Measurements from ENCODE around the gene ASB1.

Gene ASB1

DNA sequence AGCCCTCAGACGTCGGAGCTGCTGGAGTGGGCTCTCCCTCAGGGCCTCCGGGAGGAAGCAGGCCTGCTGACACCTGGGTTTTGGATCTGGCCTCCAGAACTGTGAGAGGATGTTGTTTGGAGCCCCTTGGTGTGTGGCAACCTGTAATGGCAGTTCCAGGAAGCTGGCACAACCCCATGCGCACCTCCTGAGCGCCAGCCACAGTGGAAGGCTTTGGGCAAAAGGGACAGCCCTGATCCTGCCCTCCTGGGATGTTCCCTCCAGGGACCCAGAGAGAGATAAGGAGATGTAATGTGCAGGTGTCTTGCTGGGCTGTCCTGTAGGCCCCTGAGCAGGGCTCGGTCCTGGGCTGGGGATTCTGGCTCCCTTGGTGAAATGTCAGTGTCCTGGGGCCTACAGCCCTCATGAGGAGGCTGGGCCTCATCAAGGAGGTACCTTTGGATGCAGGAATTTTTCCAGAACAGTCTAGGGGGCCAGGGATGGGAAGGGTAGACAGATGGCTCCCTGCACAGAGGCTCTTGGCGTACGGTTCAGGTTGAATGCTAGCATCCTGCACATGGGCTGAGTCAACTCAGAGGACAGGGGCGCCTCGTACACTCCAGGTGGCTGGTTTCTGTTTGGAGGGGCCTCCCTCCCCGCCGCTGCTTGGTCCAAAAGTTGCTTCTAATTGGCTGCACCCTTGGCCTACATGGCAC, 61.1 kb downstream of the ASB1 start:
- H3K4me2 ChIP-seq (ENCODE audit: insufficient read depth, low read length, poor library complexity, severe bottlenecking), result no peak overlapping the region
- no peak for DNase-seq (ENCODE audit: low spot score)
- H3K9me3 ChIP-seq (replicated peaks in 1 of 2; ENCODE audit: control insufficient read depth in 2 of 2, insufficient read depth in 1 of 2, low read depth in 1 of 2, low read length in 2 of 2), result peaks cover 0 to 23% of the 10 kb centered on the region in 2 donors
- peaks cover 0 to 16% (median 0%) of the 10 kb centered on the region in 3 experiments for H3K27me3 ChIP-seq (ENCODE audit: control insufficient read depth in 3 of 3, insufficient read depth in 3 of 3, low read depth in 1 of 3, low read length in 3 of 3)
- WGBS, 2 donors (ENCODE audit: extremely low coverage in 2 of 2, insufficient read length in 2 of 2, insufficient replicate concordance in 1 of 2), result no CpG with 5 or more reads among the region's 12 CpGs
- H3K9ac ChIP-seq (ENCODE audit: low read depth, low read length, poor library complexity), result no peak overlapping the region
- peak overlapping the region; percentile 10 for H3K23ac ChIP-seq (ENCODE audit: low read depth, low read length, poor library complexity)
- peak overlapping the region; percentile 81 for H2AK5ac ChIP-seq (ENCODE audit: low read depth, low read length)
- no peak overlapping the region for H2BK15ac ChIP-seq (ENCODE audit: low read length)
- H3K18ac ChIP-seq (ENCODE audit: low read length), result peak overlapping the region; percentile 6
- H2BK12ac ChIP-seq (ENCODE audit: low read length), result no peak overlapping the region
- no peak overlapping the region for H3K4me3 ChIP-seq (ENCODE audit: low read length in 2 of 2)
- H3K79me1 ChIP-seq (ENCODE audit: low read depth, low read length), result peaks cover 13% of the 10 kb centered on the region
- H3K14ac ChIP-seq (ENCODE audit: low read length), result no peak overlapping the region
- H2AFZ ChIP-seq (ENCODE audit: low read length), result no peak overlapping the region
- peaks cover 11 to 19% of the 10 kb centered on the region in 2 donors for H3K4me1 ChIP-seq (ENCODE audit: control insufficient read depth in 2 of 2, insufficient read depth in 1 of 2, low read depth in 1 of 2, low read length in 2 of 2)
- H3K4ac ChIP-seq (ENCODE audit: low read length), result no peak overlapping the region
- H4K91ac ChIP-seq (ENCODE audit: low read depth, low read length, poor library complexity), result no peak overlapping the region
- H3K27ac ChIP-seq (replicated peaks; ENCODE audit: low read length), result no peak overlapping the region
- peaks cover 0 to 8% of the 10 kb centered on the region in 2 donors for H3K36me3 ChIP-seq (replicated peaks in 1 of 2; ENCODE audit: control insufficient read depth in 2 of 2, insufficient read depth in 2 of 2, low read length in 2 of 2)
- H4K8ac ChIP-seq (ENCODE audit: low read depth, low read length), result no peak overlapping the region
- no peak overlapping the region for H2BK120ac ChIP-seq (ENCODE audit: low read depth, low read length)
- H2BK5ac ChIP-seq (ENCODE audit: low read length), result no peak overlapping the region

- Histone ChIP-seq H3K18ac (ENCODE audit: low read length) (peak overlapping the region; percentile 6), H3K36me3 (replicated peaks in 1 of 2; ENCODE audit: control insufficient read depth in 2 of 2, insufficient read depth in 2 of 2, low read length in 2 of 2) (peaks cover 0 to 8% of the 10 kb centered on the region in 2 donors), H3K79me1 (ENCODE audit: low read depth, low read length) (peaks cover 13% of the 10 kb centered on the region), H3K23ac (ENCODE audit: low read depth, low read length, poor library complexity) (no peak overlapping the region), H3K27ac (replicated peaks; ENCODE audit: low read length) (no peak overlapping the region), H2BK5ac (ENCODE audit: low read length) (no peak overlapping the region), H2BK12ac (ENCODE audit: low read length) (no peak overlapping the region), H3K9ac (ENCODE audit: low read depth, low read length, poor library complexity) (no peak overlapping the region), H2BK15ac (ENCODE audit: low read length) (no peak overlapping the region), H3K4me3 (ENCODE audit: low read length in 2 of 2) (no peak overlapping the region), H2BK120ac (ENCODE audit: low read depth, low read length) (no peak overlapping the region), H2AFZ (ENCODE audit: low read length) (no peak overlapping the region), H3K14ac (ENCODE audit: low read length) (no peak overlapping the region), H2AK5ac (ENCODE audit: low read depth, low read length) (peak overlapping the region; percentile 81), H3K9me3 (replicated peaks in 1 of 2; ENCODE audit: control insufficient read depth in 2 of 2, insufficient read depth in 1 of 2, low read depth in 1 of 2, low read length in 2 of 2) (peaks cover 0 to 23% of the 10 kb centered on the region in 2 donors), H3K27me3 (ENCODE audit: control insufficient read depth in 3 of 3, insufficient read depth in 3 of 3, low read depth in 1 of 3, low read length in 3 of 3) (peaks cover 0 to 16% (median 0%) of the 10 kb centered on the region in 3 experiments), H3K4me1 (ENCODE audit: control insufficient read depth in 2 of 2, insufficient read depth in 1 of 2, low read depth in 1 of 2, low read length in 2 of 2) (peaks cover 15 to 21% of the 10 kb centered on the region in 2 donors), H4K91ac (ENCODE audit: low read depth, low read length, poor library complexity) (no peak overlapping the region), H3K4ac (ENCODE audit: low read length) (no peak overlapping the region), H4K8ac (ENCODE audit: low read depth, low read length) (no peak overlapping the region), H3K4me2 (ENCODE audit: insufficient read depth, low read length, poor library complexity, severe bottlenecking) (no peak overlapping the region)
- DNase-seq (ENCODE audit: low spot score), result no peak
- WGBS, 2 donors (ENCODE audit: extremely low coverage in 2 of 2, insufficient read length in 2 of 2, insufficient replicate concordance in 1 of 2), result no CpG with 5 or more reads among the region's 10 CpGs
These were observed 61.7 kb downstream of the ASB1 start for GRCh38 chr2:238488347-238488826.

DNA sequence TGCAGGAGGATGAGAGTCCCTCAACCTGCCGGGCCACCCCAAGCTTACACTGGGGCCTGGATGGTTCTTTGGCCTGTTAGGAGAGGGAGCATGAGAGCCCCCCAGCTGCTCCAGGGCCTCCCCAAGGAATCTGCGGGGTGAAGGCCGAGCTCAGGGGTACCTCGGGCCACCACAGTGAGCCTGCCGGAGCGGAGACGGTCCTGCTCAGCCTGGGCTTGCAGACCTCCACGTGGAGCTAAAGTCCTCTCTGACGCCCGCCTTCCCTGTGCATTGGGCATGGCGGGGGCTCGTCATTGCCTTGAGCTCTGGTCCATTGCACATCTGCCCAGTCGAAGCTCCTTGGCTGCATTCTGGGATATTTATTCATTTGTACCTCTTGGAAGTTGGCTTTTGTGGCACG, 62.7 kb downstream of the ASB1 start:
- H3K4ac ChIP-seq (ENCODE audit: low read length), result no peak overlapping the region
- H2BK12ac ChIP-seq (ENCODE audit: low read length), result no peak overlapping the region
- H3K4me3 ChIP-seq (ENCODE audit: low read length in 2 of 2), result no peak overlapping the region
- no peak overlapping the region for H3K23ac ChIP-seq (ENCODE audit: low read depth, low read length, poor library complexity)
- H3K9ac ChIP-seq (ENCODE audit: low read depth, low read length, poor library complexity), result no peak overlapping the region
- no peak overlapping the region for H3K27ac ChIP-seq (replicated peaks; ENCODE audit: low read length)
- H2BK120ac ChIP-seq (ENCODE audit: low read depth, low read length), result no peak overlapping the region
- H3K27me3 ChIP-seq (ENCODE audit: control insufficient read depth in 3 of 3, insufficient read depth in 3 of 3, low read depth in 1 of 3, low read length in 3 of 3), result peaks cover 0 to 16% (median 0%) of the 10 kb centered on the region in 3 experiments
- no peak overlapping the region for H3K14ac ChIP-seq (ENCODE audit: low read length)
- H4K8ac ChIP-seq (ENCODE audit: low read depth, low read length), result peak overlapping the region; percentile 5
- no peak for DNase-seq (ENCODE audit: low spot score)
- H3K18ac ChIP-seq (ENCODE audit: low read length), result no peak overlapping the region
- peaks cover 0 to 23% of the 10 kb centered on the region in 2 donors for H3K9me3 ChIP-seq (replicated peaks in 1 of 2; ENCODE audit: control insufficient read depth in 2 of 2, insufficient read depth in 1 of 2, low read depth in 1 of 2, low read length in 2 of 2)
- no peak overlapping the region for H2BK15ac ChIP-seq (ENCODE audit: low read length)
- H3K79me1 ChIP-seq (ENCODE audit: low read depth, low read length), result peaks cover 13% of the 10 kb centered on the region
- no peak overlapping the region for H2AFZ ChIP-seq (ENCODE audit: low read length)
- H3K4me1 ChIP-seq (ENCODE audit: control insufficient read depth in 2 of 2, insufficient read depth in 1 of 2, low read depth in 1 of 2, low read length in 2 of 2), result peaks cover 17 to 21% of the 10 kb centered on the region in 2 donors
- no peak overlapping the region for H3K4me2 ChIP-seq (ENCODE audit: insufficient read depth, low read length, poor library complexity, severe bottlenecking)
- H4K91ac ChIP-seq (ENCODE audit: low read depth, low read length, poor library complexity), result no peak overlapping the region
- no peak overlapping the region for H2AK5ac ChIP-seq (ENCODE audit: low read depth, low read length)
- peaks cover 0 to 8% of the 10 kb centered on the region in 2 donors for H3K36me3 ChIP-seq (replicated peaks in 1 of 2; ENCODE audit: control insufficient read depth in 2 of 2, insufficient read depth in 2 of 2, low read length in 2 of 2)
- no peak overlapping the region for H2BK5ac ChIP-seq (ENCODE audit: low read length)
- WGBS, 2 donors (ENCODE audit: extremely low coverage in 2 of 2, insufficient read length in 2 of 2, insufficient replicate concordance in 1 of 2), result no CpG with 5 or more reads among the region's 14 CpGs

DNA sequence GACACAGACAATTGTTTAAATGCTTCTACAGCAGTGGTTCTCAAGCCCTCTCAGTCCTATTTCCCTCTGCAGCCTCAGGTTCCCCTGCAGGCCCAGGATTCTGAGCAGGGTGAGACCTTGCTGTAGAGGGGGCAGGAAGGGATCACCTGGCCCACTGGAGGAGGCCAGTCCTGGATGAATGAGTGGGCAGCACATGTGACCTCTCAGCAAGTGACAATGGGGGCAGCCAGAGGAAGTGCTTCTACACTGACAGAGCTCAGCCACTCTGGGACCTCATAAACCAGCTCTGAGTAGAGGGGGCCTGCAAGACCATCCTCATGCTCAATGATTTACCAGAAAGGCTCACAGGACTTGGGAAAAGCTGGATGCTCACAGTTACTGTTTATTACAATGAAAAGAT, 63.2 kb downstream of the ASB1 start:
- Histone ChIP-seq H2BK15ac (ENCODE audit: low read length) (no peak overlapping the region), H3K9ac (ENCODE audit: low read depth, low read length, poor library complexity) (no peak overlapping the region), H3K23ac (ENCODE audit: low read depth, low read length, poor library complexity) (no peak overlapping the region), H3K4me2 (ENCODE audit: insufficient read depth, low read length, poor library complexity, severe bottlenecking) (no peak overlapping the region), H3K36me3 (replicated peaks in 1 of 2; ENCODE audit: control insufficient read depth in 2 of 2, insufficient read depth in 2 of 2, low read length in 2 of 2) (peaks cover 0 to 8% of the 10 kb centered on the region in 2 donors), H2AFZ (ENCODE audit: low read length) (no peak overlapping the region), H3K14ac (ENCODE audit: low read length) (no peak overlapping the region), H2BK12ac (ENCODE audit: low read length) (no peak overlapping the region), H3K4me3 (ENCODE audit: low read length in 2 of 2) (no peak overlapping the region), H2BK5ac (ENCODE audit: low read length) (no peak overlapping the region), H3K79me1 (ENCODE audit: low read depth, low read length) (peaks cover 13% of the 10 kb centered on the region), H3K27ac (replicated peaks; ENCODE audit: low read length) (no peak overlapping the region), H3K27me3 (ENCODE audit: control insufficient read depth in 3 of 3, insufficient read depth in 3 of 3, low read depth in 1 of 3, low read length in 3 of 3) (peaks cover 0 to 16% (median 0%) of the 10 kb centered on the region in 3 experiments), H3K18ac (ENCODE audit: low read length) (no peak overlapping the region), H3K9me3 (replicated peaks in 1 of 2; ENCODE audit: control insufficient read depth in 2 of 2, insufficient read depth in 1 of 2, low read depth in 1 of 2, low read length in 2 of 2) (peaks cover 0 to 20% of the 10 kb centered on the region in 2 donors), H4K91ac (ENCODE audit: low read depth, low read length, poor library complexity) (no peak overlapping the region), H3K4me1 (ENCODE audit: control insufficient read depth in 2 of 2, insufficient read depth in 1 of 2, low read depth in 1 of 2, low read length in 2 of 2) (peaks cover 20% of the 10 kb centered on the region in 2 donors), H2BK120ac (ENCODE audit: low read depth, low read length) (no peak overlapping the region), H3K4ac (ENCODE audit: low read length) (no peak overlapping the region), H4K8ac (ENCODE audit: low read depth, low read length) (no peak overlapping the region), H2AK5ac (ENCODE audit: low read depth, low read length) (no peak overlapping the region)
- no peak for DNase-seq (ENCODE audit: low spot score)
